ENCODE data around the gene ZNF101.
"Not testable (repeated sequence)": the region's sequence is repeated elsewhere in the genome, so short reads cannot be mapped to it uniquely, and the experiment has no call there.

Gene ZNF101

GRCh38 chr19:19662344-19662743, 6.3 kb upstream of the ZNF101 start:
- DNase-seq = no peak

GRCh38 chr19:19662871-19663255, 5.8 kb upstream of the ZNF101 start:
- no peak for DNase-seq

GRCh38 chr19:19663256-19664120, 5.2 kb upstream of the ZNF101 start, which contains the start of gene ATP13A1:
Gene ATP13A1 (minus strand): TSS chr19:19663676. CDS start chr19:19663666, 10 bp downstream.
- DNase-seq = peak; percentile 97

- DNase-seq = not testable (repeated sequence)
Measured at GRCh38 chr19:19665420-19665948, 3.2 kb upstream of the ZNF101 start.

GRCh38 chr19:19670070-19670551, 1.5 kb downstream of the ZNF101 start:
- DNase-seq = no peak

- DNase-seq = no peak
Measured at GRCh38 chr19:19672816-19673215, 4.2 kb downstream of the ZNF101 start.

GRCh38 chr19:19674315-19674714, 5.7 kb downstream of the ZNF101 start:
- no peak for DNase-seq

- DNase-seq = no peak
Measured at GRCh38 chr19:19677579-19677978, 8.9 kb downstream of the ZNF101 start.

GRCh38 chr19:19679176-19680073, 10.8 kb downstream of the ZNF101 start:
- DNase-seq = no peak

- not testable (repeated sequence) for DNase-seq
Measured at GRCh38 chr19:19686119-19686518, 17.5 kb downstream of the ZNF101 start.

- no peak for DNase-seq
Measured at GRCh38 chr19:19686580-19686979, 17.9 kb downstream of the ZNF101 start.

GRCh38 chr19:19687090-19687489, 18.5 kb downstream of the ZNF101 start:
- no peak for DNase-seq

GRCh38 chr19:19689023-19689422, 20.4 kb downstream of the ZNF101 start:
- DNase-seq = not testable (repeated sequence)

GRCh38 chr19:19691683-19692082, 23.0 kb downstream of the ZNF101 start:
- DNase-seq = no peak

GRCh38 chr19:19696386-19696785, 27.7 kb downstream of the ZNF101 start:
- DNase-seq = no peak

GRCh38 chr19:19697589-19697988, 28.9 kb downstream of the ZNF101 start:
- no peak for DNase-seq

- DNase-seq = not testable (repeated sequence)
Measured at GRCh38 chr19:19700493-19700892, 31.9 kb downstream of the ZNF101 start.

- DNase-seq = no peak
Measured at GRCh38 chr19:19704836-19705235, 36.2 kb downstream of the ZNF101 start.

GRCh38 chr19:19710506-19710905, 41.9 kb downstream of the ZNF101 start:
- DNase-seq = no peak

- no peak for DNase-seq
Measured at GRCh38 chr19:19711306-19711933, 42.8 kb downstream of the ZNF101 start.

GRCh38 chr19:19711934-19712828, 43.5 kb downstream of the ZNF101 start:
- DNase-seq = no peak

- DNase-seq = no peak
Measured at GRCh38 chr19:19719798-19720197, 51.2 kb downstream of the ZNF101 start.
